WTC11 (cell line): ENCODE measurements around the gene SCAF8. TPM values are rescaled to one million over a fixed set of nuclear protein-coding genes. Genes with fewer than 3 reads are reported as not detected.

ENCODE experiments used
- ATAC-seq: fragments of 200-7000 bp; cut with Tn5 transposase; 2 replicates; pipeline ENCODE4 v1.10.0; 2021; ENCODE audit warnings: mild to moderate bottlenecking, moderate library complexity
- CTCF ChIA-PET: fragments of 300-600 bp; sonication (Branson Sonifier 250); formaldehyde crosslinking; loops from one replicate; lab custom pipeline; 2021; ENCODE audit warnings: antibody characterized with exemption; lab: Charles Lee
- POLR2A ChIA-PET: fragments of 350-600 bp; sonication (Branson Sonifier 250); formaldehyde crosslinking; loops from one replicate; lab custom pipeline; 2021; ENCODE audit warnings: antibody characterized with exemption; lab: Charles Lee
- DNase-seq: peaks from one replicate; pipeline ENCODE4 v3.0.0; 2021; ENCODE audit warnings: low spot score
- H3K27ac Mint-ChIP-seq: 2 replicates; pipeline ENCODE4 v1.8.0; 2021; ENCODE audit warnings: mixed read lengths
- H3K27me3 Mint-ChIP-seq: 2 replicates; pipeline ENCODE4 v1.8.0; 2021; ENCODE audit warnings: low read depth, mild to moderate bottlenecking, moderate library complexity, mixed read lengths
- H3K36me3 Mint-ChIP-seq: 2 replicates; pipeline ENCODE4 v1.8.0; 2021; ENCODE audit warnings: mixed read lengths
- H3K4me1 Mint-ChIP-seq: 2 replicates; pipeline ENCODE4 v1.8.0; 2022; ENCODE audit warnings: mixed read lengths
- H3K4me3 Mint-ChIP-seq: 2 replicates; pipeline ENCODE4 v1.8.0; 2021; ENCODE audit warnings: mild to moderate bottlenecking, moderate library complexity, mixed read lengths
- H3K9me3 Mint-ChIP-seq: 2 replicates; pipeline ENCODE4 v1.8.0; 2021; ENCODE audit warnings: mixed read lengths
- AFF4 ChIP-seq: sonication (generic); formaldehyde crosslinking; IDR thresholded peaks from 2 replicates; pipeline ENCODE4 v1.8.1; 2023; ENCODE audit warnings: mild to moderate bottlenecking, missing genetic modification reagents, borderline replicate concordance
- ATF3 ChIP-seq: sonication (generic); formaldehyde crosslinking; conservative IDR thresholded peaks from 2 replicates; pipeline ENCODE4 v1.8.1; 2022; ENCODE audit warnings: mild to moderate bottlenecking, missing genetic modification reagents
- CREB1 ChIP-seq: sonication (generic); formaldehyde crosslinking; IDR thresholded peaks from 2 replicates; pipeline ENCODE4 v1.8.0; 2023; ENCODE audit warnings: mild to moderate bottlenecking, missing genetic modification reagents
- CTCF ChIP-seq: fragments of 200-600 bp; IDR thresholded peaks from 2 replicates; pipeline ENCODE4 v1.8.0; 2022; ENCODE audit warnings: antibody characterized with exemption
- E2F4 ChIP-seq: sonication (generic); formaldehyde crosslinking; IDR thresholded peaks from 2 replicates; pipeline ENCODE4 v1.8.1; 2022; ENCODE audit warnings: low read depth, mild to moderate bottlenecking, moderate library complexity, missing genetic modification reagents, borderline replicate concordance
- ETV6 ChIP-seq: sonication (generic); formaldehyde crosslinking; IDR thresholded peaks from 2 replicates; pipeline ENCODE4 v1.8.1; 2022; ENCODE audit warnings: mild to moderate bottlenecking, missing genetic modification reagents
- NFYB ChIP-seq: sonication (generic); formaldehyde crosslinking; conservative IDR thresholded peaks from 2 replicates; pipeline ENCODE4 v1.8.0; 2022; ENCODE audit warnings: low read depth, missing genetic modification reagents
- NR2C2 ChIP-seq: sonication (generic); formaldehyde crosslinking; IDR thresholded peaks from 2 replicates; pipeline ENCODE4 v1.8.0; 2022; ENCODE audit warnings: mild to moderate bottlenecking, missing genetic modification reagents
- NR3C1 ChIP-seq: sonication (generic); formaldehyde crosslinking; conservative IDR thresholded peaks from 2 replicates; pipeline ENCODE4 v1.8.1; 2023; ENCODE audit warnings: low read depth, mild to moderate bottlenecking, missing genetic modification reagents
- RELA ChIP-seq: sonication (generic); formaldehyde crosslinking; IDR thresholded peaks from 2 replicates; pipeline ENCODE4 v1.8.1; 2022; ENCODE audit warnings: missing genetic modification reagents, mild to moderate bottlenecking, borderline replicate concordance
- TCF7 ChIP-seq: sonication (generic); formaldehyde crosslinking; IDR thresholded peaks from 2 replicates; pipeline ENCODE4 v1.8.0; 2022; ENCODE audit warnings: mild to moderate bottlenecking, low read depth, missing genetic modification reagents, moderate library complexity
- ZNF121 ChIP-seq: sonication (generic); formaldehyde crosslinking; IDR thresholded peaks from 2 replicates; pipeline ENCODE4 v1.8.0; 2023; ENCODE audit warnings: missing genetic modification reagents
- ZNF263 ChIP-seq: sonication (generic); formaldehyde crosslinking; IDR thresholded peaks from 2 replicates; pipeline ENCODE4 v1.8.1; 2022; ENCODE audit warnings: low read depth, mild to moderate bottlenecking, moderate library complexity, missing genetic modification reagents
- ZNF281 ChIP-seq: sonication (generic); formaldehyde crosslinking; IDR thresholded peaks from 2 replicates; pipeline ENCODE4 v1.8.0; 2023; ENCODE audit warnings: mild to moderate bottlenecking, missing genetic modification reagents
- ZNF317 ChIP-seq: sonication (generic); formaldehyde crosslinking; IDR thresholded peaks from 2 replicates; pipeline ENCODE4 v1.8.1; 2023; ENCODE audit warnings: low read depth, mild to moderate bottlenecking, moderate library complexity, missing genetic modification reagents, borderline replicate concordance
- ZNF396 ChIP-seq: fragments of 250-450 bp; sonication (Bioruptor Pico); IDR thresholded peaks from 2 replicates; pipeline ENCODE4 v1.8.0; 2021; ENCODE audit warnings: mild to moderate bottlenecking, moderate library complexity, borderline replicate concordance
- ZNF425 ChIP-seq: fragments of 250-450 bp; sonication (Bioruptor Pico); conservative IDR thresholded peaks from 2 replicates; pipeline ENCODE4 v1.9.0; 2021; ENCODE audit warnings: mild to moderate bottlenecking
- ZNF532 ChIP-seq: fragments of 250-450 bp; sonication (Bioruptor Pico); IDR thresholded peaks from 2 replicates; pipeline ENCODE4 v1.9.0; 2021; ENCODE audit warnings: mild to moderate bottlenecking, borderline replicate concordance
- total RNA-seq: library from RNA; stranded (reverse); gene quantifications from 3 replicates; pipeline ENCODE4 v1.2.3, GENCODE V29; 2021

The SCAF8 gene
- total RNA-seq, 1 experiment from 2014 or later = 40.7 TPM

- TF ChIP-seq E2F4 (CRISPR knock-in tag) (no peak), ZNF263 (CRISPR knock-in tag) (no peak), AFF4 (no peak), CTCF (no peak)
These were observed 27.6 kb upstream of the SCAF8 start (continued) for GRCh38 chr6:154705471-154706113.

- H3K36me3 Mint-ChIP-seq = no peaks in the 10 kb centered on the region
- H3K27me3 Mint-ChIP-seq = no peaks in the 10 kb centered on the region
- CTCF ChIA-PET = interaction anchor here (0.6 to 1.2 kb wide), 3 partner anchors 31 to 284 kb away, joined by 3 to 6 read pairs (median 3); no protein-coding TSS in a partner anchor
- no peak overlapping the region for H3K4me3 Mint-ChIP-seq
- H3K9me3 Mint-ChIP-seq = no peaks in the 10 kb centered on the region
- DNase-seq (no peak), ATAC-seq (no peak)
- POLR2A ChIA-PET = interaction anchor here (0.7 kb wide), 1 partner anchor 31 kb away, joined by 3 read pairs; no protein-coding TSS in a partner anchor
- peaks cover 9% of the 10 kb centered on the region; the same call in 1 of the 2 replicates for H3K4me1 Mint-ChIP-seq
- no peak overlapping the region for H3K27ac Mint-ChIP-seq
- TF ChIP-seq ZNF317 = no peak
- no peak for TF ChIP-seq ZNF532 (CRISPR knock-in tag)
- no peak for TF ChIP-seq NR3C1 (CRISPR knock-in tag)
- TF ChIP-seq ATF3 (CRISPR knock-in tag) = no peak
- no peak for TF ChIP-seq ZNF121 (CRISPR knock-in tag)
- TF ChIP-seq ZNF425 (CRISPR knock-in tag) = no peak
- TF ChIP-seq NFYB = no peak
- no peak for TF ChIP-seq ETV6 (CRISPR knock-in tag)
- no peak for TF ChIP-seq ZNF396 (CRISPR knock-in tag)
- TF ChIP-seq NR2C2 = no peak
- TF ChIP-seq TCF7 (CRISPR knock-in tag) = no peak
- no peak for TF ChIP-seq ZNF281 (CRISPR knock-in tag)
- no peak for TF ChIP-seq RELA (CRISPR knock-in tag)
- TF ChIP-seq CREB1 (CRISPR knock-in tag) = no peak
These were observed 26.8 kb upstream of the SCAF8 start for GRCh38 chr6:154706389-154706788.
